ENCODE results near the gene UTP4.
"Not testable (repeated sequence)": the region's sequence is repeated elsewhere in the genome, so short reads cannot be mapped to it uniquely, and the experiment has no call there.

- TF ChIP-seq POLR2A (IDR thresholded peaks at IDR 0.05; ENCODE audit: low read length); GATA1 (IDR thresholded peaks at IDR 0.05; ENCODE audit: low read depth, low read length): not testable (repeated sequence)
Measured at GRCh38 chr16:69126801-69127200, 5.6 kb upstream of the UTP4 start.

Measured in erythroblast (primary cell).